NK-92 (cell line): Measurements from ENCODE around the gene SNRPB.

Experiments
- DNase-seq: peaks from one replicate; lab custom pipeline; 2025; ENCODE audit not compliant: unreplicated experiment; lab: John Stamatoyannopoulos, UW

Gene SNRPB

GRCh38 chr20:2475850-2476741 is 5.5 kb upstream of the SNRPB start:
- no peak for DNase-seq

- DNase-seq: no peak
Measured at GRCh38 chr20:2473516-2473915, 2.9 kb upstream of the SNRPB start.

GRCh38 chr20:2469991-2470422 is 582 bp downstream of the SNRPB start:
- DNase-seq: no peak

- no peak for DNase-seq
Measured at GRCh38 chr20:2468581-2469407, 1.8 kb downstream of the SNRPB start.

GRCh38 chr20:2467412-2467811 is 3.2 kb downstream of the SNRPB start:
- no peak for DNase-seq

- no peak for DNase-seq
Measured at GRCh38 chr20:2465100-2465499, 5.5 kb downstream of the SNRPB start.

- no peak for DNase-seq
Measured at GRCh38 chr20:2463616-2464365, 6.8 kb downstream of the SNRPB start.

GRCh38 chr20:2462484-2462883 is 8.1 kb downstream of the SNRPB start:
- no peak for DNase-seq

- DNase-seq: no peak
Measured at GRCh38 chr20:2460752-2461424, 9.7 kb downstream of the SNRPB start.

GRCh38 chr20:2459981-2460751 is 10.4 kb downstream of the SNRPB start:
- no peak for DNase-seq

- DNase-seq: no peak
Measured at GRCh38 chr20:2458919-2459499, 11.6 kb downstream of the SNRPB start.

GRCh38 chr20:2455771-2456497 is 14.7 kb downstream of the SNRPB start:
- DNase-seq: no peak

GRCh38 chr20:2453792-2454191 is 16.8 kb downstream of the SNRPB start:
- DNase-seq: no peak

GRCh38 chr20:2451939-2452732 is 18.5 kb downstream of the SNRPB start:
- no peak for DNase-seq

GRCh38 chr20:2451422-2451821 is 19.2 kb downstream of the SNRPB start:
- DNase-seq: no peak

- DNase-seq: no peak
Measured at GRCh38 chr20:2449386-2449785, 21.2 kb downstream of the SNRPB start.

GRCh38 chr20:2446845-2447244 is 23.7 kb downstream of the SNRPB start:
- DNase-seq: no peak

- DNase-seq: no peak
Measured at GRCh38 chr20:2431185-2431584, 39.4 kb downstream of the SNRPB start.
